ENCODE data around the gene EPS8L3. TPM values are rescaled to one million over a fixed set of nuclear protein-coding genes. Genes with fewer than 3 reads are reported as not detected.

EPS8L3 gene
- total and polyA plus RNA-seq, 2 of the 8 experiments (the other 6 are each of a cell fraction or from before 2014, with no cell fraction given) = not detected

DNA sequence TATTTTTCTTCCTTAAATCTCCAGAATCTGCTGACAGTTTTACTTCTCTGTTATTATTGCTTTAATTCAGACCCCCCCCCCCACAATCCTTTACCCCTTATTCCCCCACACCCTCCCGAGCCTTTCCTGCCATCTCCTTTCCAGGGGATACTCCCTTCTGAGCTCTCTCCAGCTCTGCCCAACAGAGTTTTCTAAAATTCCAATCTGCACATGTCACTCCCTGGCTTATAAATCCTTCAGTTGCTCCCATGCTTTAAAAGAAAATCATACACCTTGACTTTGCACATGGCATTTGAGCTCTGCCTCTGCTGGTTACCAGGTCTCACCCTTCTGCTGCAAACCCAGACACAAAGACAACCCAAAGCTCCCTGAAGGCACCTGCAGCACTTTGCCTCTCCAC lies 11.7 kb upstream of the EPS8L3 start:
- Histone ChIP-seq H2AK5ac (ENCODE audit: low read depth, low read length) (no peak overlapping the region), H2BK15ac (ENCODE audit: low read length) (no peak overlapping the region), H3K9me3 (ENCODE audit: insufficient read depth in 2 of 2, low read depth in 1 of 2, low read length in 1 of 2) (no peaks in the 10 kb centered on the region; a peak in 1 of 4 replicates), H3K56ac (replicated peaks; ENCODE audit: insufficient read length, low read depth, low read length) (no peak overlapping the region), H2BK12ac (ENCODE audit: low read depth, low read length) (no peak overlapping the region), H2BK20ac (ENCODE audit: low read length) (no peak overlapping the region), H3K27ac (ENCODE audit: low read depth, low read length) (no peak overlapping the region), H3K14ac (ENCODE audit: insufficient read length) (no peak overlapping the region), H2BK120ac (replicated peaks; ENCODE audit: low read depth, low read length) (no peak overlapping the region), H4K20me1 (replicated peaks in 1 of 2; ENCODE audit: control insufficient read depth in 1 of 2, insufficient read depth in 2 of 2, low read length in 2 of 2) (no peaks in the 10 kb centered on the region), H3K4me2 (ENCODE audit: insufficient read depth in 1 of 2, low read depth in 2 of 2, low read length in 2 of 2) (no peak overlapping the region), H3K4me1 (replicated peaks in 1 of 4; ENCODE audit: control insufficient read depth in 3 of 4, insufficient read depth in 4 of 4, low read length in 3 of 4) (peaks cover 0 to 4% (median 0%) of the 10 kb centered on the region in 4 experiments; a peak in 1 of 7 replicates), H3K23me2 (ENCODE audit: low read depth, low read length) (no peaks in the 10 kb centered on the region), H3K4ac (replicated peaks; ENCODE audit: insufficient read length, low read depth, low read length) (no peak overlapping the region), H4K8ac (ENCODE audit: extremely low read depth, insufficient read depth, low read length) (no peak overlapping the region), H2AFZ (ENCODE audit: low read length) (no peak overlapping the region), H3K9ac (replicated peaks in 1 of 4; ENCODE audit: extremely low read depth in 1 of 4, low read depth in 3 of 4, low read length in 3 of 4) (no peak overlapping the region), H3K36me3 (ENCODE audit: control insufficient read depth in 2 of 4, insufficient read depth in 4 of 4, low read length in 3 of 4) (no peaks in the 10 kb centered on the region), H3K27me3 (replicated peaks in 1 of 4; ENCODE audit: control insufficient read depth in 3 of 4, extremely low read depth in 1 of 4, insufficient read depth in 3 of 4, low read length in 3 of 4) (no peaks in the 10 kb centered on the region; a peak in 2 of 7 replicates), H3K4me3 (ENCODE audit: extremely low read depth in 1 of 4, insufficient read depth in 2 of 4, low read depth in 3 of 4, low read length in 4 of 4) (no peak overlapping the region), H4K5ac (ENCODE audit: insufficient read length, low read depth, low read length) (no peak overlapping the region), H3K79me2 (ENCODE audit: control insufficient read depth in 1 of 2, insufficient read depth in 2 of 2, low read length in 2 of 2) (no peaks in the 10 kb centered on the region), H4K91ac (replicated peaks; ENCODE audit: insufficient read length, low read length) (no peak overlapping the region), H2BK5ac (ENCODE audit: low read depth, low read length) (no peak overlapping the region), H3K23ac (ENCODE audit: insufficient read length) (no peak overlapping the region), H3K79me1 (ENCODE audit: low read depth, low read length) (no peaks in the 10 kb centered on the region), H3K18ac (ENCODE audit: extremely low read depth, low read length) (no peak overlapping the region)
- POLR2A ChIA-PET (ENCODE audit: partially characterized antibody) = interaction anchor here (3.2 kb wide), 1 partner anchor 210 kb away, joined by 14 read pairs; the partner anchor contains the start of gene AHCYL1
- CTCF ChIA-PET (ENCODE audit: partially characterized antibody) = interaction anchor here (0.7 to 27.2 kb wide), 32 partner anchors 11 to 330 kb away, joined by 3 to 700 read pairs (median 8); partner anchors contain the start of genes AHCYL1, EPS8L3 and GSTM1
- FAIRE-seq (no peak), DNase-seq (ENCODE audit: low read depth in 1 of 2, low spot score in 2 of 2) (no peak)
- TF ChIP-seq SIRT6 (IDR thresholded peaks at IDR 0.05; ENCODE audit: low read length) (no peak), NRF1 (IDR thresholded peaks at IDR 0.05; ENCODE audit: low read depth, low read length) (no peak), TEAD4 (IDR thresholded peaks at IDR 0.05; ENCODE audit: low read depth, low read length) (no peak), JUN (IDR thresholded peaks at IDR 0.05; ENCODE audit: low read depth, low read length) (no peak), HDAC6 (IDR thresholded peaks at IDR 0.05; ENCODE audit: low read depth, low read length) (no peak), NANOG (IDR thresholded peaks at IDR 0.05; ENCODE audit: insufficient read depth, low read depth, low read length, poor library complexity, severe bottlenecking) (no peak), EZH2 (IDR thresholded peaks at IDR 0.05; ENCODE audit: low read depth, low read length, severe bottlenecking) (no peak), JUND (IDR thresholded peaks at IDR 0.05; ENCODE audit: low read length) (no peak), SUZ12 (IDR thresholded peaks at IDR 0.05; ENCODE audit: low read length) (no peak), SP2 (IDR thresholded peaks at IDR 0.05; ENCODE audit: low read length) (no peak), POLR2A (IDR thresholded peaks at IDR 0.05; ENCODE audit: control extremely low read depth in 1 of 2, low read depth in 2 of 2, low read length in 2 of 2) (no peak), CHD2 (IDR thresholded peaks at IDR 0.05; ENCODE audit: low read length) (no peak)
- TF ChIP-seq, protein P1, sequence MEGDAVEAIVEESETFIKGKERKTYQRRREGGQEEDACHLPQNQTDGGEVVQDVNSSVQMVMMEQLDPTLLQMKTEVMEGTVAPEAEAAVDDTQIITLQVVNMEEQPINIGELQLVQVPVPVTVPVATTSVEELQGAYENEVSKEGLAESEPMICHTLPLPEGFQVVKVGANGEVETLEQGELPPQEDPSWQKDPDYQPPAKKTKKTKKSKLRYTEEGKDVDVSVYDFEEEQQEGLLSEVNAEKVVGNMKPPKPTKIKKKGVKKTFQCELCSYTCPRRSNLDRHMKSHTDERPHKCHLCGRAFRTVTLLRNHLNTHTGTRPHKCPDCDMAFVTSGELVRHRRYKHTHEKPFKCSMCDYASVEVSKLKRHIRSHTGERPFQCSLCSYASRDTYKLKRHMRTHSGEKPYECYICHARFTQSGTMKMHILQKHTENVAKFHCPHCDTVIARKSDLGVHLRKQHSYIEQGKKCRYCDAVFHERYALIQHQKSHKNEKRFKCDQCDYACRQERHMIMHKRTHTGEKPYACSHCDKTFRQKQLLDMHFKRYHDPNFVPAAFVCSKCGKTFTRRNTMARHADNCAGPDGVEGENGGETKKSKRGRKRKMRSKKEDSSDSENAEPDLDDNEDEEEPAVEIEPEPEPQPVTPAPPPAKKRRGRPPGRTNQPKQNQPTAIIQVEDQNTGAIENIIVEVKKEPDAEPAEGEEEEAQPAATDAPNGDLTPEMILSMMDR (IDR thresholded peaks at IDR 0.05; ENCODE audit: control extremely low read depth in 1 of 3, insufficient read depth in 1 of 3, low read depth in 1 of 3, low read length in 3 of 3) = no peak
- WGBS, 2 experiments (ENCODE audit: extremely low coverage in 1 of 2, insufficient coverage in 1 of 2, insufficient read length in 1 of 2, insufficient replicate concordance in 2 of 2, low coverage in 1 of 2, low lambda C conversion rate in 2 of 2, missing lambda C conversion rate in 1 of 2) = 100% methylated on average over 1 of the region's 1 CpG; no CpG with 5 or more reads in 1 of the 2 experiments

Measured in H1 (cell line).